ENCODE measurements around the gene EWSR1.

GRCh38 chr22:29306175-29306834 lies 38.2 kb downstream of the EWSR1 start, which contains the start of gene GAS2L1:
- no peak for TF ChIP-seq EZH2 (IDR thresholded peaks at IDR 0.05; ENCODE audit: insufficient read depth, poor library complexity, severe bottlenecking)
- no peak for TF ChIP-seq EZH2phosphoT487 (IDR thresholded peaks at IDR 0.05; ENCODE audit: insufficient read depth, low read depth)

Data from GM23248 (cell line).